Activated CD8-positive, alpha-beta memory T cell treated with anti-CD3 and anti-CD28 coated beads, Interleukin-2, amount 10 ng/mL, durations not matched to agents 7 days and 5 days (primary cell): ENCODE measurements around the gene PRKCE. TPM values are rescaled to one million over a fixed set of nuclear protein-coding genes. Genes with fewer than 3 reads are reported as not detected.
"Not testable (repeated sequence)": the region's sequence is repeated elsewhere in the genome, so short reads cannot be mapped to it uniquely, and the experiment has no call there.

Experiments used
- ATAC-seq: fragments of 150-1000 bp; cut with Tn5 transposase; one replicate; pipeline ENCODE4 v1.10.0; 2021; ENCODE audit warnings: moderate library complexity
- CTCF ChIA-PET: fragments of 350-600 bp; sonication (Branson Sonifier 250); formaldehyde crosslinking; loops from one replicate; lab custom pipeline; 2021; ENCODE audit warnings: antibody characterized with exemption; lab: Charles Lee
- DNase-seq: peaks from one replicate; pipeline ENCODE4 v3.0.0-alpha.2; 2020
- H3K27ac Mint-ChIP-seq: one replicate; pipeline ENCODE4 v1.8.0; 2021; ENCODE audit warnings: mild to moderate bottlenecking, mixed read lengths
- H3K27me3 Mint-ChIP-seq: one replicate; pipeline ENCODE4 v1.8.0; 2021; ENCODE audit warnings: mixed read lengths
- H3K36me3 Mint-ChIP-seq: one replicate; pipeline ENCODE4 v1.8.0; 2021; ENCODE audit warnings: mild to moderate bottlenecking, mixed read lengths
- H3K4me1 Mint-ChIP-seq: one replicate; pipeline ENCODE4 v1.8.0; 2021; ENCODE audit warnings: mixed read lengths
- H3K4me3 Mint-ChIP-seq: one replicate; pipeline ENCODE4 v1.8.0; 2021; ENCODE audit warnings: mild to moderate bottlenecking, moderate library complexity, mixed read lengths
- H3K9me3 Mint-ChIP-seq: one replicate; pipeline ENCODE4 v1.8.0; 2022; ENCODE audit warnings: low read depth, mixed read lengths
- total RNA-seq, 2 experiments: library from RNA; stranded (reverse); gene quantifications; one replicate each; pipeline ENCODE4 v1.2.3, GENCODE V29; 2021

The PRKCE gene
- total RNA-seq, 2 experiments from 2014 or later, result 16.7 to 39.2 TPM

GRCh38 chr2:46200861-46201605 lies 549.6 kb downstream of the PRKCE start:
- H3K27me3 Mint-ChIP-seq, result peaks cover 6% of the 10 kb centered on the region
- H3K4me3 Mint-ChIP-seq, result no peak overlapping the region
- DNase-seq (no peak), ATAC-seq (no peak)
- H3K36me3 Mint-ChIP-seq, result peaks cover 14% of the 10 kb centered on the region
- H3K27ac Mint-ChIP-seq, result peak overlapping the region; percentile 31
- peaks cover 51% of the 10 kb centered on the region for H3K4me1 Mint-ChIP-seq
- H3K9me3 Mint-ChIP-seq, result no peaks in the 10 kb centered on the region
- CTCF ChIA-PET, result interaction anchor here (0.8 to 2.1 kb wide), 3 partner anchors 28 to 171 kb away, joined by 3 to 8 read pairs (median 5); no protein-coding TSS in a partner anchor

GRCh38 chr2:46202453-46202852 lies 551.0 kb downstream of the PRKCE start:
- CTCF ChIA-PET, result interaction anchor here (1.0 to 2.1 kb wide), 3 partner anchors 9 to 139 kb away, joined by 5 to 8 read pairs (median 6); no protein-coding TSS in a partner anchor
- H3K27ac Mint-ChIP-seq, result no peak overlapping the region

GRCh38 chr2:46202987-46203386 lies 551.5 kb downstream of the PRKCE start:
- H3K36me3 Mint-ChIP-seq, result peaks cover 22% of the 10 kb centered on the region
- peaks cover 39% of the 10 kb centered on the region for H3K4me1 Mint-ChIP-seq
- ATAC-seq (peak; percentile 58), DNase-seq (peak; percentile 67)
- H3K27ac Mint-ChIP-seq, result peak overlapping the region; percentile 17
- peaks cover 5% of the 10 kb centered on the region for H3K9me3 Mint-ChIP-seq
- peaks cover 14% of the 10 kb centered on the region for H3K27me3 Mint-ChIP-seq
- H3K4me3 Mint-ChIP-seq, result no peak overlapping the region
- CTCF ChIA-PET, result interaction anchor here (1.0 to 2.1 kb wide), 3 partner anchors 9 to 140 kb away, joined by 5 to 8 read pairs (median 6); no protein-coding TSS in a partner anchor

More at GRCh38 chr2:46202453-46202852, 551.0 kb downstream of the PRKCE start:
- H3K4me1 Mint-ChIP-seq, result peaks cover 45% of the 10 kb centered on the region
- peaks cover 5% of the 10 kb centered on the region for H3K9me3 Mint-ChIP-seq
- DNase-seq (no peak), ATAC-seq (no peak)
- H3K4me3 Mint-ChIP-seq, result no peak overlapping the region
- H3K27me3 Mint-ChIP-seq, result peaks cover 11% of the 10 kb centered on the region
- peaks cover 20% of the 10 kb centered on the region for H3K36me3 Mint-ChIP-seq

GRCh38 chr2:46203636-46204035 lies 552.2 kb downstream of the PRKCE start:
- H3K27me3 Mint-ChIP-seq, result peaks cover 16% of the 10 kb centered on the region
- ATAC-seq, H3K27ac Mint-ChIP-seq, DNase-seq, H3K9me3 Mint-ChIP-seq, H3K4me3 Mint-ChIP-seq: not testable (repeated sequence)
- peaks cover 27% of the 10 kb centered on the region for H3K36me3 Mint-ChIP-seq
- CTCF ChIA-PET, result interaction anchor here (0.7 kb wide), 1 partner anchor 28 kb away, joined by 3 read pairs; no protein-coding TSS in a partner anchor
- H3K4me1 Mint-ChIP-seq, result peaks cover 37% of the 10 kb centered on the region

GRCh38 chr2:46207591-46207990 lies 556.1 kb downstream of the PRKCE start:
- no peak overlapping the region for H3K4me3 Mint-ChIP-seq
- H3K4me1 Mint-ChIP-seq, result peaks cover 14% of the 10 kb centered on the region
- peaks cover 20% of the 10 kb centered on the region for H3K9me3 Mint-ChIP-seq
- no peak for ATAC-seq
- peaks cover 32% of the 10 kb centered on the region for H3K27me3 Mint-ChIP-seq
- no peak for DNase-seq
- CTCF ChIA-PET, result no interaction called here
- H3K36me3 Mint-ChIP-seq, result peaks cover 35% of the 10 kb centered on the region
- H3K27ac Mint-ChIP-seq, result no peak overlapping the region

- ATAC-seq, result no peak
- H3K36me3 Mint-ChIP-seq, result peaks cover 30% of the 10 kb centered on the region
- peaks cover 22% of the 10 kb centered on the region for H3K9me3 Mint-ChIP-seq
- peaks cover 42% of the 10 kb centered on the region for H3K27me3 Mint-ChIP-seq
- CTCF ChIA-PET, result interaction anchor here (1.0 to 1.6 kb wide), 2 partner anchors 24 to 77 kb away, joined by 3 read pairs; no protein-coding TSS in a partner anchor
- H3K4me1 Mint-ChIP-seq, result peaks cover 4% of the 10 kb centered on the region
- H3K4me3 Mint-ChIP-seq, result no peak overlapping the region
- no peak for DNase-seq
- H3K27ac Mint-ChIP-seq, result no peak overlapping the region
Measured at GRCh38 chr2:46208766-46209165, 557.3 kb downstream of the PRKCE start.

GRCh38 chr2:46210063-46210462 lies 558.6 kb downstream of the PRKCE start:
- peaks cover 29% of the 10 kb centered on the region for H3K36me3 Mint-ChIP-seq
- DNase-seq (no peak), ATAC-seq (no peak)
- H3K4me3 Mint-ChIP-seq, result no peak overlapping the region
- H3K27ac Mint-ChIP-seq, result no peak overlapping the region
- H3K9me3 Mint-ChIP-seq, result peaks cover 23% of the 10 kb centered on the region
- H3K27me3 Mint-ChIP-seq, result peaks cover 41% of the 10 kb centered on the region
- CTCF ChIA-PET, result interaction anchor here (1.6 kb wide), 1 partner anchor 79 kb away, joined by 3 read pairs; no protein-coding TSS in a partner anchor
- no peaks in the 10 kb centered on the region for H3K4me1 Mint-ChIP-seq

GRCh38 chr2:46211461-46211860 lies 560.0 kb downstream of the PRKCE start:
- CTCF ChIA-PET, result interaction anchor here (0.6 to 1.1 kb wide), 2 partner anchors 9 to 99 kb away, joined by 4 to 6 read pairs; no protein-coding TSS in a partner anchor
- H3K36me3 Mint-ChIP-seq, result peaks cover 36% of the 10 kb centered on the region

GRCh38 chr2:46213906-46214305 lies 562.4 kb downstream of the PRKCE start:
- Mint-ChIP-seq H3K27ac (no peak overlapping the region), H3K36me3 (peaks cover 26% of the 10 kb centered on the region), H3K9me3 (peaks cover 27% of the 10 kb centered on the region), H3K27me3 (peaks cover 34% of the 10 kb centered on the region), H3K4me1 (no peaks in the 10 kb centered on the region), H3K4me3 (no peak overlapping the region)
- CTCF ChIA-PET, result no interaction called here
- no peak for DNase-seq
- no peak for ATAC-seq

More at GRCh38 chr2:46211461-46211860, 560.0 kb downstream of the PRKCE start:
- Mint-ChIP-seq H3K9me3 (peaks cover 28% of the 10 kb centered on the region), H3K27me3 (peaks cover 45% of the 10 kb centered on the region), H3K27ac (no peak overlapping the region), H3K4me1 (no peaks in the 10 kb centered on the region), H3K4me3 (no peak overlapping the region)
- no peak for DNase-seq
- ATAC-seq, result no peak

- no peak overlapping the region for H3K27ac Mint-ChIP-seq
- no peak for DNase-seq
- peaks cover 22% of the 10 kb centered on the region for H3K9me3 Mint-ChIP-seq
- H3K4me3 Mint-ChIP-seq, result no peak overlapping the region
- peaks cover 23% of the 10 kb centered on the region for H3K36me3 Mint-ChIP-seq
- peaks cover 48% of the 10 kb centered on the region for H3K27me3 Mint-ChIP-seq
- ATAC-seq, result no peak
- peaks cover 7% of the 10 kb centered on the region for H3K4me1 Mint-ChIP-seq
- CTCF ChIA-PET, result no interaction called here
Measured at GRCh38 chr2:46216213-46216612, 564.7 kb downstream of the PRKCE start.

GRCh38 chr2:46223514-46223913 lies 572.0 kb downstream of the PRKCE start:
- peaks cover 25% of the 10 kb centered on the region for H3K36me3 Mint-ChIP-seq
- H3K27ac Mint-ChIP-seq, H3K9me3 Mint-ChIP-seq, H3K4me3 Mint-ChIP-seq, DNase-seq, CTCF ChIA-PET: not testable (repeated sequence)
- H3K27me3 Mint-ChIP-seq, result peaks cover 58% of the 10 kb centered on the region
- H3K4me1 Mint-ChIP-seq, result peaks cover 41% of the 10 kb centered on the region
- ATAC-seq, result peak; percentile 52

- H3K27ac Mint-ChIP-seq, result no peak overlapping the region
- ATAC-seq, result no peak
- CTCF ChIA-PET, result no interaction called here
Measured at GRCh38 chr2:46225150-46225625, 573.7 kb downstream of the PRKCE start.

GRCh38 chr2:46225730-46226129 lies 574.3 kb downstream of the PRKCE start:
- DNase-seq, result no peak
- no peak for ATAC-seq
- peaks cover 56% of the 10 kb centered on the region for H3K4me1 Mint-ChIP-seq
- no peak overlapping the region for H3K27ac Mint-ChIP-seq
- no peak overlapping the region for H3K4me3 Mint-ChIP-seq
- H3K9me3 Mint-ChIP-seq, result peaks cover 2% of the 10 kb centered on the region
- peaks cover 18% of the 10 kb centered on the region for H3K36me3 Mint-ChIP-seq
- peaks cover 44% of the 10 kb centered on the region for H3K27me3 Mint-ChIP-seq
- CTCF ChIA-PET, result no interaction called here

More at GRCh38 chr2:46225150-46225625, 573.7 kb downstream of the PRKCE start:
- H3K36me3 Mint-ChIP-seq, result peaks cover 18% of the 10 kb centered on the region
- no peak overlapping the region for H3K4me3 Mint-ChIP-seq
- peaks cover 49% of the 10 kb centered on the region for H3K27me3 Mint-ChIP-seq
- peaks cover 2% of the 10 kb centered on the region for H3K9me3 Mint-ChIP-seq
- DNase-seq, result no peak
- peaks cover 50% of the 10 kb centered on the region for H3K4me1 Mint-ChIP-seq
